HG02981 (cell line): Measurements from ENCODE around the gene PLXNA2.

Experiments
- ATAC-seq: cut with Tn5 transposase; IDR thresholded peaks from one replicate; pipeline ENCODE4 v1.9.1; 2021; ENCODE audit warnings: mild to moderate bottlenecking, moderate library complexity; ENCODE audit not compliant: unreplicated experiment

The PLXNA2 gene

GRCh38 chr1:208126108-208126507, 118.1 kb downstream of the PLXNA2 start:
- no peak for ATAC-seq

GRCh38 chr1:208122612-208123358, 121.4 kb downstream of the PLXNA2 start:
- ATAC-seq, result no peak

- ATAC-seq, result no peak
Observed at GRCh38 chr1:208121813-208122364, 122.3 kb downstream of the PLXNA2 start.

GRCh38 chr1:208120431-208120790, 123.8 kb downstream of the PLXNA2 start:
- ATAC-seq, result no peak

- ATAC-seq, result no peak
Observed at GRCh38 chr1:208118841-208119606, 125.2 kb downstream of the PLXNA2 start.

GRCh38 chr1:208118306-208118705, 125.9 kb downstream of the PLXNA2 start:
- ATAC-seq, result no peak

GRCh38 chr1:208117826-208118225, 126.4 kb downstream of the PLXNA2 start:
- no peak for ATAC-seq

- no peak for ATAC-seq
Observed at GRCh38 chr1:208117409-208117808, 126.8 kb downstream of the PLXNA2 start.

- no peak for ATAC-seq
Observed at GRCh38 chr1:208115924-208116640, 128.1 kb downstream of the PLXNA2 start.

- no peak for ATAC-seq
Observed at GRCh38 chr1:208113011-208113410, 131.2 kb downstream of the PLXNA2 start.

GRCh38 chr1:208112401-208112800, 131.8 kb downstream of the PLXNA2 start:
- no peak for ATAC-seq

GRCh38 chr1:208111646-208112190, 132.5 kb downstream of the PLXNA2 start:
- no peak for ATAC-seq

- no peak for ATAC-seq
Observed at GRCh38 chr1:208110296-208110695, 133.9 kb downstream of the PLXNA2 start.

- no peak for ATAC-seq
Observed at GRCh38 chr1:208108646-208109330, 135.4 kb downstream of the PLXNA2 start.

GRCh38 chr1:208108213-208108608, 136.0 kb downstream of the PLXNA2 start:
- ATAC-seq, result no peak

GRCh38 chr1:208107425-208108212, 136.6 kb downstream of the PLXNA2 start:
- no peak for ATAC-seq

GRCh38 chr1:208106218-208106617, 138.0 kb downstream of the PLXNA2 start:
- no peak for ATAC-seq

- ATAC-seq, result no peak
Observed at GRCh38 chr1:208105756-208106155, 138.4 kb downstream of the PLXNA2 start.

GRCh38 chr1:208103597-208104513, 140.3 kb downstream of the PLXNA2 start:
- ATAC-seq, result no peak
